HCT116 (cell line): Measurements from ENCODE around the gene ZNF543.
"Not testable (repeated sequence)": the region's sequence is repeated elsewhere in the genome, so short reads cannot be mapped to it uniquely, and the experiment has no call there.

Experiments
- CEBPB ChIP-seq: IDR thresholded peaks from 2 replicates; pipeline ENCODE4 v1.6.1; 2012; ENCODE audit warnings: low read depth
- EZH2 ChIP-seq: fragments of 200-600 bp; sonication (generic); IDR thresholded peaks from 2 replicates; pipeline ENCODE4 v1.6.1; 2017; ENCODE audit warnings: antibody characterized with exemption, mixed run types
- JUND ChIP-seq: IDR thresholded peaks from 2 replicates; pipeline ENCODE4 v1.6.1; 2012
- POLR2A ChIP-seq: IDR thresholded peaks from 2 replicates; pipeline ENCODE4 v1.7.0; 2011; ENCODE audit warnings: borderline replicate concordance; ENCODE audit not compliant: insufficient read depth, insufficient read length; ENCODE audit errors: extremely low read depth
- POLR2AphosphoS5 ChIP-seq: IDR thresholded peaks from 2 replicates; pipeline ENCODE4 v1.6.1; 2011; ENCODE audit warnings: mild to moderate bottlenecking, low read depth, low read length, moderate library complexity
- RAD21 ChIP-seq: IDR thresholded peaks from 2 replicates; pipeline ENCODE4 v1.6.1; 2012; ENCODE audit warnings: low read depth, mild to moderate bottlenecking
- TF ChIP-seq, protein P1 (sequence below), 3 experiments: fragments of 200-600 bp in 1 of 3; sonication (generic) in 1 of 3; IDR thresholded peaks in 2 of 3; conservative IDR thresholded peaks in 1 of 3; 2 replicates each; pipeline ENCODE4 v1.5.1; 2012 to 2017; ENCODE audit warnings: low read depth in 2 of 3, low read length in 2 of 3, antibody characterized with exemption in 1 of 3, borderline replicate concordance in 1 of 3, control low read depth in 1 of 3, mild to moderate bottlenecking in 1 of 3, mixed read lengths in 1 of 3, mixed run types in 1 of 3, moderate library complexity in 1 of 3; ENCODE audit not compliant: insufficient read depth in 1 of 3
- TF ChIP-seq, protein P2 (sequence below): IDR thresholded peaks from 2 replicates; pipeline ENCODE4 v1.6.1; 2012; ENCODE audit warnings: low read depth
- TF ChIP-seq, protein P3 (sequence below): IDR thresholded peaks from 2 replicates; pipeline ENCODE4 v1.6.1; 2012

DNA sequence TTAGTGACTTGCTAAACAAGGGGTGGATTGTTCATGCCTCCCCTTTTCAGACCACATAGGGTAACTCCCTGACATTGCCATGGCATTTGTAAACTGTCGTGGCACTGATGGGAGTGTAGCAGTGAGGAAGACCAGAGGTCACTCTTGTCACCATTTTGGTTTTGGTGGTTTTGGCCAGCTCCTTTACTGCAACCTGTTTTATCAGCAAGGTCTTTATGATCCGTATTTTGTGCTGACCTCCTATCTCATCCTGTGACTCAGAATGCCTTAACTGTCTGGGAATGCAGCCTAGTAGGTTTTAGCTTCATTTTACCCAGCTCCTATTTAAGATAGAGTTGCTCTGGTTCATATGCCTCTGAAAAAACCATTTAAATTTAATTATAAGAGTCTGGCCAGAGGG lies 41.8 kb upstream of the ZNF543 start:
- TF ChIP-seq, protein P1, sequence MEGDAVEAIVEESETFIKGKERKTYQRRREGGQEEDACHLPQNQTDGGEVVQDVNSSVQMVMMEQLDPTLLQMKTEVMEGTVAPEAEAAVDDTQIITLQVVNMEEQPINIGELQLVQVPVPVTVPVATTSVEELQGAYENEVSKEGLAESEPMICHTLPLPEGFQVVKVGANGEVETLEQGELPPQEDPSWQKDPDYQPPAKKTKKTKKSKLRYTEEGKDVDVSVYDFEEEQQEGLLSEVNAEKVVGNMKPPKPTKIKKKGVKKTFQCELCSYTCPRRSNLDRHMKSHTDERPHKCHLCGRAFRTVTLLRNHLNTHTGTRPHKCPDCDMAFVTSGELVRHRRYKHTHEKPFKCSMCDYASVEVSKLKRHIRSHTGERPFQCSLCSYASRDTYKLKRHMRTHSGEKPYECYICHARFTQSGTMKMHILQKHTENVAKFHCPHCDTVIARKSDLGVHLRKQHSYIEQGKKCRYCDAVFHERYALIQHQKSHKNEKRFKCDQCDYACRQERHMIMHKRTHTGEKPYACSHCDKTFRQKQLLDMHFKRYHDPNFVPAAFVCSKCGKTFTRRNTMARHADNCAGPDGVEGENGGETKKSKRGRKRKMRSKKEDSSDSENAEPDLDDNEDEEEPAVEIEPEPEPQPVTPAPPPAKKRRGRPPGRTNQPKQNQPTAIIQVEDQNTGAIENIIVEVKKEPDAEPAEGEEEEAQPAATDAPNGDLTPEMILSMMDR (IDR thresholded peaks at IDR 0.05 in 2 of 3, conservative IDR thresholded peaks at IDR 0.05 in 1 of 3; ENCODE audit: borderline replicate concordance in 1 of 3, insufficient read depth in 1 of 3, low read depth in 2 of 3, low read length in 2 of 3), result not testable (repeated sequence)
- TF ChIP-seq, protein P2, sequence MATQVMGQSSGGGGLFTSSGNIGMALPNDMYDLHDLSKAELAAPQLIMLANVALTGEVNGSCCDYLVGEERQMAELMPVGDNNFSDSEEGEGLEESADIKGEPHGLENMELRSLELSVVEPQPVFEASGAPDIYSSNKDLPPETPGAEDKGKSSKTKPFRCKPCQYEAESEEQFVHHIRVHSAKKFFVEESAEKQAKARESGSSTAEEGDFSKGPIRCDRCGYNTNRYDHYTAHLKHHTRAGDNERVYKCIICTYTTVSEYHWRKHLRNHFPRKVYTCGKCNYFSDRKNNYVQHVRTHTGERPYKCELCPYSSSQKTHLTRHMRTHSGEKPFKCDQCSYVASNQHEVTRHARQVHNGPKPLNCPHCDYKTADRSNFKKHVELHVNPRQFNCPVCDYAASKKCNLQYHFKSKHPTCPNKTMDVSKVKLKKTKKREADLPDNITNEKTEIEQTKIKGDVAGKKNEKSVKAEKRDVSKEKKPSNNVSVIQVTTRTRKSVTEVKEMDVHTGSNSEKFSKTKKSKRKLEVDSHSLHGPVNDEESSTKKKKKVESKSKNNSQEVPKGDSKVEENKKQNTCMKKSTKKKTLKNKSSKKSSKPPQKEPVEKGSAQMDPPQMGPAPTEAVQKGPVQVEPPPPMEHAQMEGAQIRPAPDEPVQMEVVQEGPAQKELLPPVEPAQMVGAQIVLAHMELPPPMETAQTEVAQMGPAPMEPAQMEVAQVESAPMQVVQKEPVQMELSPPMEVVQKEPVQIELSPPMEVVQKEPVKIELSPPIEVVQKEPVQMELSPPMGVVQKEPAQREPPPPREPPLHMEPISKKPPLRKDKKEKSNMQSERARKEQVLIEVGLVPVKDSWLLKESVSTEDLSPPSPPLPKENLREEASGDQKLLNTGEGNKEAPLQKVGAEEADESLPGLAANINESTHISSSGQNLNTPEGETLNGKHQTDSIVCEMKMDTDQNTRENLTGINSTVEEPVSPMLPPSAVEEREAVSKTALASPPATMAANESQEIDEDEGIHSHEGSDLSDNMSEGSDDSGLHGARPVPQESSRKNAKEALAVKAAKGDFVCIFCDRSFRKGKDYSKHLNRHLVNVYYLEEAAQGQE, result not testable (repeated sequence)
- TF ChIP-seq JUND, POLR2A, EZH2, CEBPB, POLR2AphosphoS5, RAD21: not testable (repeated sequence)
- TF ChIP-seq, protein P3, sequence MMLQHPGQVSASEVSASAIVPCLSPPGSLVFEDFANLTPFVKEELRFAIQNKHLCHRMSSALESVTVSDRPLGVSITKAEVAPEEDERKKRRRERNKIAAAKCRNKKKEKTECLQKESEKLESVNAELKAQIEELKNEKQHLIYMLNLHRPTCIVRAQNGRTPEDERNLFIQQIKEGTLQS, result not testable (repeated sequence)
